AG04450 (cell line): ENCODE measurements around the gene ANKRD6. TPM values are rescaled to one million over a fixed set of nuclear protein-coding genes. Genes with fewer than 3 reads are reported as not detected.

Source experiments
- CTCF ChIA-PET: fragments of 300-600, 350-600 bp; formaldehyde crosslinking; extraction: SDS; loops from one replicate; lab custom pipeline; 2022; ENCODE audit warnings: antibody characterized with exemption, inconsistent platforms; lab: Charles Lee
- POLR2A ChIA-PET: fragments of 350-600 bp; formaldehyde crosslinking; extraction: SDS; loops from one replicate; lab custom pipeline; 2021; ENCODE audit warnings: antibody characterized with exemption, inconsistent platforms; lab: Yijun Ruan, JAX
- DNase-seq: peaks from one replicate; pipeline ENCODE4 v3.0.0-alpha.2; 2011; ENCODE audit warnings: low read depth, low spot score
- H3K27ac ChIP-seq: one replicate; pipeline ENCODE4 v1.5.1; 2012; ENCODE audit warnings: low read depth, low read length, control low read depth
- H3K27me3 ChIP-seq: one replicate; pipeline ENCODE4 v1.6.0; 2012; ENCODE audit warnings: low read length; ENCODE audit not compliant: control insufficient read depth, insufficient read depth
- H3K4me3 ChIP-seq: 2 replicates; pipeline ENCODE4 v1.5.1; 2011; ENCODE audit warnings: mild to moderate bottlenecking, low read depth, low read length, control low read depth
- H3K9me3 ChIP-seq: 2 replicates; pipeline ENCODE4 v1.5.1; 2012; ENCODE audit warnings: low read length; ENCODE audit not compliant: control insufficient read depth, insufficient read depth
- polyA plus RNA-seq: library from polyadenylated mRNA; depleted of rRNA; stranded (reverse); fragments of >200 nt; gene quantifications from 2 replicates; pipeline ENCODE4 v1.2.3, GENCODE V29; 2011
- TF ChIP-seq, protein P1 (sequence below): IDR thresholded peaks from 2 replicates; pipeline ENCODE4 v1.5.1; 2011; ENCODE audit warnings: low read depth, low read length, control low read depth, inconsistent platforms

The ANKRD6 gene
- polyA plus RNA-seq, 1 experiment: 0.10 TPM

DNA sequence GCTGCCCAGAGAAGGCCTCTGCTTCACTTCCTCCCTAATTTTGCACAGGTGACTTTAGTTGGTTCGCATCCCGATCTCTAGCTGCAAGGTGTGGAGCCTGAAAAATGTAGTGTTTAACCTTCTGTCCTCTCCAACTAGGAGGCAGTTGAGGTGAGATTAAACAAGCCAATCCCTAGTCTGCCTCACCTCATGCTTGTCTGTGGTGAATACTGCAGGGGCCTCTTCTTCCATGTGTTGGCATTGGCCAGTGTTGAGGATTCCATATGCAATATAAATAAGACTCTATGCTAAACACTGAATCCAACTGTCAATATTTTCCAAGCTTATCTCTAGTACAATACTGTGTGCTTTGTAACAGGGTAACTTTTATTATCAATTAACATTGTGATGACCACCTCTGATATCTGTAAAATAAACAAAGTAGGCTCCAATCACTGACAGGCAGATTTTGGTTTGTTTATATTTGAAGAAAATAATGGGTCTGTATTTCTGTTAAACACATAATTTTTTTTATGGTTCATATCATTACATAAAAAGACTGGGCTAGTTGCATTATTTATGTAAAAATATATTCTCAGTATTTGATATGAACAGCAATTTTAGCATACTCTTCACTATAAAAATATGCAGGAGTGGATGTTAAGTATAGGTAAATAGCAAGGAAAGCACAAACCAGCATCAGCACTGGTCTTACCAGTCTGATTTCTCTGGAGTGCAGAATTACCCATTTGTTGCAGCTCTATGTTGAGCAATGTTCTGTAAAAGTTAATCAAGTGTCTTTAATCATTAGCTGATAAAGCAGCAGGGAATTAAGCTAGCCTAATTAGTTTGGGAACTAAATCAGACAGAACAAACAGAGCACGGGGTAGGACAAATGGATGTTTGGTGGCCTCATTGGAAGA, 74.0 kb downstream of the ANKRD6 start:
- POLR2A ChIA-PET: no interaction called here
- H3K27me3 ChIP-seq: no peaks in the 10 kb centered on the region
- H3K27ac ChIP-seq: no peak overlapping the region
- H3K9me3 ChIP-seq: no peaks in the 10 kb centered on the region
- DNase-seq: no peak
- CTCF ChIA-PET: interaction anchor here (1.3 kb wide), 1 partner anchor 14 kb away, joined by 3 read pairs; no protein-coding TSS in a partner anchor
- TF ChIP-seq, protein P1, sequence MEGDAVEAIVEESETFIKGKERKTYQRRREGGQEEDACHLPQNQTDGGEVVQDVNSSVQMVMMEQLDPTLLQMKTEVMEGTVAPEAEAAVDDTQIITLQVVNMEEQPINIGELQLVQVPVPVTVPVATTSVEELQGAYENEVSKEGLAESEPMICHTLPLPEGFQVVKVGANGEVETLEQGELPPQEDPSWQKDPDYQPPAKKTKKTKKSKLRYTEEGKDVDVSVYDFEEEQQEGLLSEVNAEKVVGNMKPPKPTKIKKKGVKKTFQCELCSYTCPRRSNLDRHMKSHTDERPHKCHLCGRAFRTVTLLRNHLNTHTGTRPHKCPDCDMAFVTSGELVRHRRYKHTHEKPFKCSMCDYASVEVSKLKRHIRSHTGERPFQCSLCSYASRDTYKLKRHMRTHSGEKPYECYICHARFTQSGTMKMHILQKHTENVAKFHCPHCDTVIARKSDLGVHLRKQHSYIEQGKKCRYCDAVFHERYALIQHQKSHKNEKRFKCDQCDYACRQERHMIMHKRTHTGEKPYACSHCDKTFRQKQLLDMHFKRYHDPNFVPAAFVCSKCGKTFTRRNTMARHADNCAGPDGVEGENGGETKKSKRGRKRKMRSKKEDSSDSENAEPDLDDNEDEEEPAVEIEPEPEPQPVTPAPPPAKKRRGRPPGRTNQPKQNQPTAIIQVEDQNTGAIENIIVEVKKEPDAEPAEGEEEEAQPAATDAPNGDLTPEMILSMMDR: no peak
- no peak overlapping the region for H3K4me3 ChIP-seq

DNA sequence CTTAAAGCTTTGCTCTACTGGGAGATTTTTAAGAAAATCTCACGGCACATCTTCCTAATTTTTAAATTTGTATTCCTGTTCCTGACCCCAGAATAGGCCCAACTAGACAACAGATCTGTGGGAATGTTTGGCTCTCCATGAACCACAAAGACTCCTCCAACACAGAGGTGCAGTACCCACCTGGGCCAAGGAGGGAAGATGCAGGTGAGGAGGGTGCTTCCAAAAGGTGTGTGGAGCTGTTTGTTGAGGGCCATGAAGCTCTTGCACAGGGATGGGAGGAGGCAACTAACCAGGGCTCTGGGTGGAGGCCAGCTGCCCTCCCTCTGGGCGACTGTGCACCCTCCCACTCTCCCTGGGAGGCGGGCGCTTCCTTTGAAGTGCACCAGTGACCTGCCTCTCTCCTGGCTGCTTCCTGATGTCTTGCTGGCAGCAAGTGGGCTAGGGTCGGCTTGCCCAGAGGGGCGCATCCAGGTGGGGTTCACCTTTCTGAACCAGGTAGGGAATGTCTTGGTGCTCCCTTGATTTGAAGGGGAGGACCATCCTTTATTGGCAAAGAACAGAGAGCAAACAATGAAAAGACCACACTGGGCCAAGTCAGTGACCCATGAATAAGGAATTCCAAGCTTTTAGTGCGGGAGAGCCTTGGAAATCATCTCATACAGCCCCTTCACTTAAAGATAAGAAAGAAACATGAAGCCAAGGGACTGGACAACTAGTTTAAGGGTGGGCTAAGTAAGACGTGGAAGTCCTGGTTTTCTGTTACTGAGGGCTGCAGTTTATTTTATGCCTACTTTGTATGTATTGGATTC, 76.0 kb downstream of the ANKRD6 start:
- Histone ChIP-seq H3K27me3 (no peaks in the 10 kb centered on the region), H3K9me3 (no peaks in the 10 kb centered on the region), H3K27ac (no peak overlapping the region), H3K4me3 (no peak overlapping the region)
- TF ChIP-seq, protein P1: no peak
- ChIA-PET POLR2A (no interaction called here), CTCF (no interaction called here)
- DNase-seq: no peak

DNA sequence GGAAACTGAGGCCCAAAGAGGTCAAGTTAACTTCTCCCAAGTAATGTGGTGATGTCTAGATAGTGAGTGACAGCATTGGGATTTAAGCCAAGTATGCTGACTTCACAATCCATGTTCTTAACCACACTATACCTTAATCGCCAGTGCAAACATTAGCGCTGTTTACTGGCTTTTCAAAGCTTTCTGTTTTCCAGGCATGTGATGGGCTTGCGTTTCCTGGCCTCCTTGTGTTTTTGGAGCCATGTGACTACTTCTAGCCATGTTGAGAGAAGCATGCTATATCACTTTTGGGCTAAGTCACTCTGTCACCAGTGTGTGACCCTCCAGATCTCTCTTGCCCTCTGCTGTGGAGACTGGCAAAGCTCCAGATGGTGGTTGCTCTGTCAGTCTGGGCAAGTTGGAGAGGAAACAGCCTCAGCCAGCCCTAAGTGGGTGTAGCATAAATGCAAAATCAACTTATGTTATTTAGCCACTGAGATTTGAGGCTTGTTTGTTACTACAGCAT, 76.9 kb downstream of the ANKRD6 start:
- CTCF ChIA-PET: no interaction called here
- no peak overlapping the region for H3K27ac ChIP-seq
- POLR2A ChIA-PET: no interaction called here
- no peak for DNase-seq
- no peaks in the 10 kb centered on the region for H3K27me3 ChIP-seq
- TF ChIP-seq, protein P1: no peak
- H3K9me3 ChIP-seq: no peaks in the 10 kb centered on the region
- H3K4me3 ChIP-seq: no peak overlapping the region

DNA sequence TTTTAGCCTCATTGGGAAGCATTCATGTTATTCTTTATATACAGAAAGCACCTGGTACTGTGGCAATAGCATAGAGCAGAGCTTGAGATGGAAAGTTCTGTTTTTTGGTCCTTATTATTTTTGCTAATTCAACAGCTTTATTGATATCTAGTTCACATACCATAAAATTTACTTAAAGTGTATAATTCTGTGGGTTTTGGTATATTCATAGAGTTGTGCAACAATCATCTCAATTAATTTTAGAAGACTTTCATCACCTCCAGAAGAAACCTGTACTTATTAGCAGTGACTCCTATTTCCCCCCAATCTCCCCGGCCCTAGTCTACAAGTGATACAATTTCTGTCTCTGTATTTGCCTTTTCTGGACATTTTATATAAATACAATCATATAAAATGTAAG, 77.4 kb downstream of the ANKRD6 start:
- DNase-seq: no peak
- Histone ChIP-seq H3K9me3 (no peaks in the 10 kb centered on the region), H3K27ac (no peak overlapping the region), H3K4me3 (no peak overlapping the region), H3K27me3 (no peaks in the 10 kb centered on the region)
- TF ChIP-seq, protein P1: no peak
- POLR2A ChIA-PET: no interaction called here
- CTCF ChIA-PET: no interaction called here
